DND-41 (cell line): ENCODE data around the gene BCL6.

Source experiments
- ATAC-seq: fragments of 200-7000 bp; cut with Tn5 transposase; 3 replicates; pipeline ENCODE4 v1.9.1; 2021; ENCODE audit warnings: low read depth; ENCODE audit not compliant: insufficient read depth
- DNase-seq: peaks from one replicate; pipeline ENCODE4 v3.0.0-alpha.2; 2020
- H2AFZ ChIP-seq: 2 replicates; pipeline ENCODE4 v1.6.0; 2012; ENCODE audit warnings: low read depth, low read length
- H3K27ac ChIP-seq: 2 replicates; pipeline ENCODE4 v1.5.1; 2012; ENCODE audit warnings: low read length, inconsistent platforms
- H3K27me3 ChIP-seq: fragments of 200-600 bp; sonication (generic); 2 replicates; pipeline ENCODE4 v1.6.0; 2012; ENCODE audit warnings: low read length, mild to moderate bottlenecking, inconsistent platforms; ENCODE audit not compliant: insufficient read depth, poor library complexity
- H3K36me3 ChIP-seq: 2 replicates; pipeline ENCODE4 v1.5.1; 2012; ENCODE audit warnings: low read length, inconsistent platforms; ENCODE audit not compliant: insufficient read depth
- H3K4me1 ChIP-seq: 2 replicates; pipeline ENCODE4 v1.5.1; 2012; ENCODE audit warnings: mild to moderate bottlenecking, low read length; ENCODE audit not compliant: insufficient read depth
- H3K4me2 ChIP-seq: 2 replicates; pipeline ENCODE4 v1.6.0; 2012; ENCODE audit warnings: mild to moderate bottlenecking, moderate library complexity, low read length, inconsistent platforms; ENCODE audit not compliant: insufficient read depth
- H3K4me3 ChIP-seq, 2 experiments: fragments of 200-600 bp in 1 of 2; shearing (Covaris generic) in 1 of 2; 2 replicates each; pipeline ENCODE4 v1.5.1; 2012 to 2016; ENCODE audit warnings: inconsistent platforms in 2 of 2, low read length in 2 of 2, mild to moderate bottlenecking in 2 of 2, low read depth in 1 of 2, moderate library complexity in 1 of 2
- H3K79me2 ChIP-seq: 2 replicates; pipeline ENCODE4 v1.6.0; 2012; ENCODE audit warnings: low read length, inconsistent platforms; ENCODE audit not compliant: insufficient read depth
- H3K9ac ChIP-seq: 2 replicates; pipeline ENCODE4 v1.6.0; 2012; ENCODE audit warnings: low read depth, mild to moderate bottlenecking, inconsistent platforms, low read length, moderate library complexity
- H3K9me3 ChIP-seq: 2 replicates; pipeline ENCODE4 v1.5.1; 2012; ENCODE audit warnings: low read length, moderate library complexity, mild to moderate bottlenecking, inconsistent platforms; ENCODE audit not compliant: insufficient read depth, severe bottlenecking
- H4K20me1 ChIP-seq: 2 replicates; pipeline ENCODE4 v1.6.0; 2012; ENCODE audit warnings: low read length; ENCODE audit not compliant: insufficient read depth
- CTCF ChIP-seq: IDR thresholded peaks from 2 replicates; pipeline ENCODE4 v1.5.1; 2012; ENCODE audit warnings: borderline replicate concordance, low read length, moderate library complexity, mild to moderate bottlenecking; ENCODE audit not compliant: poor library complexity, severe bottlenecking; ENCODE audit errors: extremely low read depth
- EZH2 ChIP-seq: IDR thresholded peaks from 3 replicates; pipeline ENCODE4 v1.6.1; 2012; ENCODE audit warnings: borderline replicate concordance, low read depth, mild to moderate bottlenecking, moderate library complexity, low read length, inconsistent platforms; ENCODE audit not compliant: severe bottlenecking

Gene BCL6

GRCh38 chr3:187745201-187746058, at the start of gene BCL6:
BCL6 (minus strand) TSS chr3:187745468; CDS start chr3:187733693, 11,775 bp downstream.
- Histone ChIP-seq H3K36me3 (no peaks in the 10 kb centered on the region; the same call in 1 of the 2 replicates), H3K27ac (peak within 1 kb of the TSS; percentile 99), H4K20me1 (no peaks in the 10 kb centered on the region), H3K4me2 (peak within 1 kb of the TSS; percentile 89), H3K9ac (peak within 1 kb of the TSS; percentile 99), H3K79me2 (peaks cover 62% of the 10 kb centered on the region), H2AFZ (peak within 1 kb of the TSS; percentile 71), H3K4me3 (peak within 1 kb of the TSS; percentile 75 to 89), H3K27me3 (no peaks in the 10 kb centered on the region), H3K4me1 (peaks cover 54% of the 10 kb centered on the region), H3K9me3 (no peaks in the 10 kb centered on the region)
- ATAC-seq (peak; percentile 44), DNase-seq (peak; percentile 93)
- TF ChIP-seq EZH2, result no peak
- TF ChIP-seq CTCF, result no peak

DNA sequence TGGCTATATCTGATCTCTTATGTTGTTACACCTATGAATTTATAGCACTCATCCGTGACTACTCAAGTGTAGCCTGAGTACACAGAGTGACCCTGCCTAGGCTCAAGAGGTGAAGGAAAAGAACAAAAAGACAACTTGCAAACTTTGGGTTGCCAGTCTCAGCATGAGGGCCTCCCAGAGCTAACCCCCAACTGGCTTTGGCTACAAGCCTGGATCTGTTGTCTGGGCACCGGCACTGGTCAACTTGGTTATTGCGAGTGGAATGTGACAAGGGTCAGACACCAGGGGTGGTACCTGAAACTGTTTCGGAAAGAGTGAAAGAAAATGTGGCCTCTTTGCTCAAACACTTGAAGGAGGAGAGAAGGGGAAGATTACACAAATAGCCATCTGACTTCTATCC, 49.5 kb upstream of the BCL6 start:
- ATAC-seq (no peak), DNase-seq (no peak)
- H3K4me3 ChIP-seq, result no peak overlapping the region
- H3K4me2 ChIP-seq, result no peak overlapping the region
- H3K79me2 ChIP-seq, result no peaks in the 10 kb centered on the region
- no peaks in the 10 kb centered on the region for H4K20me1 ChIP-seq
- H3K36me3 ChIP-seq, result no peaks in the 10 kb centered on the region
- H2AFZ ChIP-seq, result no peak overlapping the region
- no peaks in the 10 kb centered on the region for H3K9me3 ChIP-seq
- no peaks in the 10 kb centered on the region for H3K27me3 ChIP-seq
- H3K27ac ChIP-seq, result no peak overlapping the region
- no peak overlapping the region for H3K9ac ChIP-seq
- H3K4me1 ChIP-seq, result no peaks in the 10 kb centered on the region
- TF ChIP-seq CTCF (no peak), EZH2 (no peak)

GRCh38 chr3:187793618-187794017, 48.4 kb upstream of the BCL6 start:
- DNase-seq (no peak), ATAC-seq (no peak)
- no peaks in the 10 kb centered on the region for H3K27me3 ChIP-seq
- no peak for TF ChIP-seq CTCF
- no peak for TF ChIP-seq EZH2
- H3K4me2 ChIP-seq, result no peak overlapping the region
- no peaks in the 10 kb centered on the region for H3K9me3 ChIP-seq
- no peaks in the 10 kb centered on the region for H3K79me2 ChIP-seq
- no peaks in the 10 kb centered on the region for H3K4me1 ChIP-seq
- no peak overlapping the region for H2AFZ ChIP-seq
- no peak overlapping the region for H3K9ac ChIP-seq
- no peaks in the 10 kb centered on the region for H4K20me1 ChIP-seq
- H3K27ac ChIP-seq, result no peak overlapping the region
- no peaks in the 10 kb centered on the region for H3K36me3 ChIP-seq
- H3K4me3 ChIP-seq, result no peak overlapping the region
